Adrenal gland (tissue), 5 donors: ENCODE data around the gene TBL3.
A peak's percentile ranks its signal among the peaks of the same experiment; 100 is the strongest.

Source experiments
- POLR2A ChIP-seq, 2 donors: fragments of 450-650 bp; IDR thresholded peaks; one replicate each; pipeline ENCODE4 v1.6.1; 2017; ENCODE audit warnings: antibody characterized with exemption in 2 of 2, mild to moderate bottlenecking in 2 of 2, moderate library complexity in 1 of 2
- TF ChIP-seq, protein P1 (sequence below), 6 experiments: fragments of 450-650 bp in 4 of 6; fragments of 200-600 bp in 2 of 6; sonication (generic) in 1 of 6; IDR thresholded peaks; 1 replicate in 5 of 6; 2 replicates in 1 of 6; pipeline versions ENCODE4 v1.5.1 to v1.8.0; 2016 to 2021; ENCODE audit warnings: antibody characterized with exemption in 6 of 6, mild to moderate bottlenecking in 2 of 6, moderate library complexity in 1 of 6
- donor health status: DM: no; HTN: no; CAD: no.

GRCh38 chr16:2009791-2010510 lies 38.1 kb downstream of the TBL3 start, which contains the start of gene ZNF598:
- peak; percentile 78 to 87 for TF ChIP-seq POLR2A (IDR thresholded peaks at IDR 0.05)
- TF ChIP-seq, protein P1, sequence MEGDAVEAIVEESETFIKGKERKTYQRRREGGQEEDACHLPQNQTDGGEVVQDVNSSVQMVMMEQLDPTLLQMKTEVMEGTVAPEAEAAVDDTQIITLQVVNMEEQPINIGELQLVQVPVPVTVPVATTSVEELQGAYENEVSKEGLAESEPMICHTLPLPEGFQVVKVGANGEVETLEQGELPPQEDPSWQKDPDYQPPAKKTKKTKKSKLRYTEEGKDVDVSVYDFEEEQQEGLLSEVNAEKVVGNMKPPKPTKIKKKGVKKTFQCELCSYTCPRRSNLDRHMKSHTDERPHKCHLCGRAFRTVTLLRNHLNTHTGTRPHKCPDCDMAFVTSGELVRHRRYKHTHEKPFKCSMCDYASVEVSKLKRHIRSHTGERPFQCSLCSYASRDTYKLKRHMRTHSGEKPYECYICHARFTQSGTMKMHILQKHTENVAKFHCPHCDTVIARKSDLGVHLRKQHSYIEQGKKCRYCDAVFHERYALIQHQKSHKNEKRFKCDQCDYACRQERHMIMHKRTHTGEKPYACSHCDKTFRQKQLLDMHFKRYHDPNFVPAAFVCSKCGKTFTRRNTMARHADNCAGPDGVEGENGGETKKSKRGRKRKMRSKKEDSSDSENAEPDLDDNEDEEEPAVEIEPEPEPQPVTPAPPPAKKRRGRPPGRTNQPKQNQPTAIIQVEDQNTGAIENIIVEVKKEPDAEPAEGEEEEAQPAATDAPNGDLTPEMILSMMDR (IDR thresholded peaks at IDR 0.05), result peak in 1 of 6 experiments; percentile 5
